Left forelimb (tissue), 1 donor: ENCODE results near the gene TAOK3.
"Not testable (repeated sequence)": the region's sequence is repeated elsewhere in the genome, so short reads cannot be mapped to it uniquely, and the experiment has no call there.

Source experiments
- DNase-seq: peaks from one replicate; pipeline ENCODE4 v3.0.0-alpha.2; 2018; ENCODE audit warnings: low spot score

TAOK3 gene

GRCh38 chr12:118337194-118337838 lies 35.4 kb downstream of the TAOK3 start:
- DNase-seq, result no peak

GRCh38 chr12:118336123-118336522 lies 36.6 kb downstream of the TAOK3 start:
- DNase-seq, result no peak

GRCh38 chr12:118334939-118335567 lies 37.7 kb downstream of the TAOK3 start:
- no peak for DNase-seq

- no peak for DNase-seq
Measured at GRCh38 chr12:118334241-118334640, 38.5 kb downstream of the TAOK3 start.

- no peak for DNase-seq
Measured at GRCh38 chr12:118332511-118332910, 40.2 kb downstream of the TAOK3 start.

- no peak for DNase-seq
Measured at GRCh38 chr12:118330421-118331018, 42.2 kb downstream of the TAOK3 start.

- DNase-seq, result no peak
Measured at GRCh38 chr12:118328486-118329330, 44.0 kb downstream of the TAOK3 start.

- DNase-seq, result no peak
Measured at GRCh38 chr12:118327391-118327790, 45.3 kb downstream of the TAOK3 start.

GRCh38 chr12:118326991-118327390 lies 45.7 kb downstream of the TAOK3 start:
- no peak for DNase-seq

- DNase-seq, result no peak
Measured at GRCh38 chr12:118325081-118325480, 47.6 kb downstream of the TAOK3 start.

- no peak for DNase-seq
Measured at GRCh38 chr12:118319627-118320026, 53.1 kb downstream of the TAOK3 start.

GRCh38 chr12:118318744-118319143 lies 54.0 kb downstream of the TAOK3 start:
- DNase-seq, result no peak

- DNase-seq, result no peak
Measured at GRCh38 chr12:118317729-118318128, 55.0 kb downstream of the TAOK3 start.

GRCh38 chr12:118315821-118316220 lies 56.9 kb downstream of the TAOK3 start:
- no peak for DNase-seq

- no peak for DNase-seq
Measured at GRCh38 chr12:118312578-118312977, 60.1 kb downstream of the TAOK3 start.

GRCh38 chr12:118311666-118312065 lies 61.0 kb downstream of the TAOK3 start:
- no peak for DNase-seq

GRCh38 chr12:118310320-118310719 lies 62.4 kb downstream of the TAOK3 start:
- no peak for DNase-seq

GRCh38 chr12:118308006-118308405 lies 64.7 kb downstream of the TAOK3 start:
- DNase-seq, result not testable (repeated sequence)

- DNase-seq, result no peak
Measured at GRCh38 chr12:118307069-118307954, 65.4 kb downstream of the TAOK3 start.

- no peak for DNase-seq
Measured at GRCh38 chr12:118304093-118304492, 68.6 kb downstream of the TAOK3 start.

GRCh38 chr12:118302053-118302452 lies 70.7 kb downstream of the TAOK3 start:
- DNase-seq, result no peak
